PFSK-1 (cell line): ENCODE data around the gene KIF3A.

ENCODE experiments used
- FOXP2 ChIP-seq: optimal IDR thresholded peaks from 2 replicates; pipeline ENCODE3; 2011; ENCODE audit warnings: borderline replicate concordance, control low read depth, inconsistent platforms; ENCODE audit not compliant: insufficient read depth; ENCODE audit errors: extremely low read length, extremely low read depth
- POLR2AphosphoS5 ChIP-seq: IDR thresholded peaks from 2 replicates; pipeline ENCODE4 v1.6.1; 2012; ENCODE audit warnings: low read depth, mild to moderate bottlenecking, control low read depth, low read length, moderate library complexity
- REST ChIP-seq, 2 experiments: IDR thresholded peaks; 2 replicates each; pipeline versions ENCODE4 v1.6.1 to v1.8.0; 2011 to 2012; ENCODE audit warnings: low read depth in 2 of 2, low read length in 2 of 2, control low read depth in 1 of 2, inconsistent platforms in 1 of 2, mild to moderate bottlenecking in 1 of 2, moderate library complexity in 1 of 2; ENCODE audit not compliant: insufficient read depth in 1 of 2
- SIN3A ChIP-seq: IDR thresholded peaks from 2 replicates; pipeline ENCODE4 v1.6.1; 2012; ENCODE audit warnings: mild to moderate bottlenecking, low read length, moderate library complexity, borderline replicate concordance; ENCODE audit not compliant: insufficient read depth
- TAF1 ChIP-seq: IDR thresholded peaks from 2 replicates; pipeline ENCODE4 v1.6.1; 2012; ENCODE audit warnings: low read length, control low read depth, borderline replicate concordance; ENCODE audit not compliant: insufficient read depth

KIF3A gene

DNA sequence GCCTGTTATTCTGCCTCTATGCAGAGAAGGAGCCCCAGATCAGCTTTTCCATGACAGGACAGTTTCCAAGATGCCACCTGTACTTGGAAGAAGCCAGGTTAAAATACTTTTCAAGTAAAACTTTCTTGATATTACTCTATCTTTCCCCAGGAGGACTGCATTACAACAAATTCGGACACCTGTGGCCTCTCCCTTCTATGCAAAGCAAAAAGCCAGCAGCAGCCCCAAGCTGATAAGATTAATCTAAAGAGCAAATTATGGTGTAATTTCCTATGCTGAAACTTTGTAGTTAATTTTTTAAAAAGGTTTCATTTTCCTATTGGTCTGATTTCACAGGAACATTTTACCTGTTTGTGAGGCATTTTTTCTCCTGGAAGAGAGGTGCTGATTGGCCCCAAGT lies 63.9 kb downstream of the KIF3A start:
- no peak for TF ChIP-seq REST (IDR thresholded peaks at IDR 0.05; ENCODE audit: insufficient read depth in 1 of 2, low read depth in 2 of 2, low read length in 2 of 2)
- no peak for TF ChIP-seq FOXP2
- TF ChIP-seq TAF1, result no peak
- no peak for TF ChIP-seq POLR2AphosphoS5
- TF ChIP-seq SIN3A, result no peak

DNA sequence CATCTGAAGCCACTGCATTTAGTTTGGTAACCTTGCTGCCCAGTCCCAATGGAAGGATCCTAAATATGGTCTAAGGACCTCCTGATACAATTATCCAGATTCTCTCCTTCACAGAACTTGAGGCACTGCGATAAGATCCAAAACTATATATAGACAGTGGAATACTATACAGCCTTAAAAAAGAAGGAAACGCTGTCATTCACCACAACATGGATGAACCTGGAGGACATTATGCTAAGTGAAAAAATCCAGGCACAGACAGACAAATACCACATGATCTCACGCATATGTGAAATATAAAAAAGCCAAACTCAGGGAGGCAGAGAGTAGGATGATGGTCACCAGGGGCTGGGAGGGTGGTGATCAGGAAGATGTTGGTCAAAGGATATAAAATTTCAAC lies 66.3 kb downstream of the KIF3A start:
- TF ChIP-seq TAF1, result no peak
- no peak for TF ChIP-seq REST (IDR thresholded peaks at IDR 0.05; ENCODE audit: insufficient read depth in 1 of 2, low read depth in 2 of 2, low read length in 2 of 2)
- TF ChIP-seq FOXP2, result no peak
- TF ChIP-seq POLR2AphosphoS5, result no peak
- no peak for TF ChIP-seq SIN3A

DNA sequence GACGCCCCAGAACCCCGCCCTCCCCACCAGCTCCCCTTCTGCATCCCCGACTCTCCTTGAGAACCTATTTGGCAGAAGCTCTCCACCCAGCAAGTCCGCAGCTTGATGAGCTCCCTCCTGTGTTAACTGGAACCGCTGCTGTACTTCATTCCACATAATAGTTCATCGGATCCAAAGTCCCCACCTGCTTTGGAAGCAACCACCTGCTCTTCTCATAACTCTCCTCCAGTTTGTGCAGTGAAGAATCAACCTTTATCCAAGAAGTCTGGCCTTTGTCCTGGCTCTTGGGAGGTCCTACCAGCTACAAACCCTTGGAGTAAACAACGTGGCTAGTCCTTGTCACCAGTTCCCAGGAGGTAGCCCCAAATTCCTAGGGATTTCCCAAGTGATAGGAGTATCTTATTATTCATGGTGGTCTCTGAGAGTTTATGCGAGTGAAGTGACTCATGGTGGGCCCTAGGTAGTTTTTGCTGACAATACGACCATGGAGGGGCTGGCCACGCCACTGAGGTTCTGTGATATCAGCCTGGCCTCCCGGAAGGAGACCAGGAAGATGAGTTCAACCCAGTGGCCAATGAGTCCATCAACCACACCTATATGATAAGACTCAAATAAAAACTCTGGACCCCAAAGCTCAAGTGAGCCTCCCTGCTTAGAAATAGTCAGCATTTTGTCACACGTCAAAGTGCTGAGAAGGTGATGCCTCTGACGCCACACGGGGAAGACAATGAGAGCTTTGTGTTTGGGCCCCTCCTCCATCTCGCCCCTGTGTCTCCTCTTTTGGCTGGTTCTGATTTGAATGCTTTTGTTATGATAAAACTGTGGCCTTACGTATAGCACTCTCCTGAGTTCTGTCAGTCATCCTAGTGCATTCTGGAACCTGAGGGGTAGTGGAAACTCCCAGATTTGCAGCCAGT lies 67.1 kb downstream of the KIF3A start:
- TF ChIP-seq SIN3A, result no peak
- TF ChIP-seq FOXP2, result no peak
- no peak for TF ChIP-seq POLR2AphosphoS5
- no peak for TF ChIP-seq REST (IDR thresholded peaks at IDR 0.05; ENCODE audit: insufficient read depth in 1 of 2, low read depth in 2 of 2, low read length in 2 of 2)
- no peak for TF ChIP-seq TAF1

DNA sequence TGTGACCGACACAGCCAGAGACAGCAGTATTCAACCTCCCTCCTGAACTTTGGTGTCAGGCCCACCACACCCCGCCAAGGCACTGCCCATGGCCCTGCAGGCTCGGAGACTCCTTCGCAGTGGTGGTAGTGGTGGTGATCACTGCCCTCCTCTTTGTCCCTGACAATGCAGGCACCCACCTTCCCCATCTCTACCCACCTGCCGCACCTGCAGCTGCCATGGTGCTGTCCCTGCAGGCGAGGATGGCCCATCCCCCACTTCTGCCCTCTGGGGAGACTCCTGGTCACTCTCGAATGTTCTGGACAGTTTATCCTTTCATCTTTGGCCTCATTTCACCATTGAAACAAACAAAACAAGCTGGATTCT lies 67.9 kb downstream of the KIF3A start:
- TF ChIP-seq REST (IDR thresholded peaks at IDR 0.05; ENCODE audit: insufficient read depth in 1 of 2, low read depth in 2 of 2, low read length in 2 of 2) (no peak), TAF1 (no peak), POLR2AphosphoS5 (no peak), SIN3A (no peak), FOXP2 (no peak)
